Measurements from ENCODE around the gene GRM8.

GRM8 gene

DNA sequence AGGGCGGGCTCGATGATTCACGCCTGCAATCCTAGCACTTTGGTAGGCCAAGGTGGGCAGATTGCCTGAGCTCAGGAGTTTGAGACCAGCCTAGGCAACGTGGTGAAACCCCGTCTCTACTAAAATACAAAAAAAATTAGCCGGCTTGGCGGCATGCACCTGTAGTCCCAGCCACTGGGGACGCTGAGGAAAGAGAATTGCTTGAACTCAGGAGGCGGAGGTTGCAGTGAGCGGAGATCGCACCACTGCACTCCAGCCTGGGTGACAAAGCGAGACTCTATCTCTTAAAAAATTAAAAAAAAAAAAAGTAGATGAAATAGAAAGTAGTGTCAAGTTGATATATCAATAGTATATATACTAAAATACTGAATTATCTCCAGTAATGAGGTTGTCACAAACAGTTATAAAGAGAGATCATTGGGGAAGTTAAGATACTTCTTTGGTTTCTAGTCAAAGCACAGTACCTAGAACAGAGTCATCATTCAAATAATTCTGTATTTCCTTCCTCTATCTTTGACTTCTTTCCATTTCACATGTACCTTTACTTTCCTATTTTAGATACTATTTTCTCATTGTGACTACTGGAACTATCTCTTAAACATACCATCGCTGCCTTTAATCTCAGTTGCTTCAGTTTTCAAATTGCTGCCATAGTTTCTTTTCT lies 491.7 kb downstream of the GRM8 start:
- TF ChIP-seq, protein P1, sequence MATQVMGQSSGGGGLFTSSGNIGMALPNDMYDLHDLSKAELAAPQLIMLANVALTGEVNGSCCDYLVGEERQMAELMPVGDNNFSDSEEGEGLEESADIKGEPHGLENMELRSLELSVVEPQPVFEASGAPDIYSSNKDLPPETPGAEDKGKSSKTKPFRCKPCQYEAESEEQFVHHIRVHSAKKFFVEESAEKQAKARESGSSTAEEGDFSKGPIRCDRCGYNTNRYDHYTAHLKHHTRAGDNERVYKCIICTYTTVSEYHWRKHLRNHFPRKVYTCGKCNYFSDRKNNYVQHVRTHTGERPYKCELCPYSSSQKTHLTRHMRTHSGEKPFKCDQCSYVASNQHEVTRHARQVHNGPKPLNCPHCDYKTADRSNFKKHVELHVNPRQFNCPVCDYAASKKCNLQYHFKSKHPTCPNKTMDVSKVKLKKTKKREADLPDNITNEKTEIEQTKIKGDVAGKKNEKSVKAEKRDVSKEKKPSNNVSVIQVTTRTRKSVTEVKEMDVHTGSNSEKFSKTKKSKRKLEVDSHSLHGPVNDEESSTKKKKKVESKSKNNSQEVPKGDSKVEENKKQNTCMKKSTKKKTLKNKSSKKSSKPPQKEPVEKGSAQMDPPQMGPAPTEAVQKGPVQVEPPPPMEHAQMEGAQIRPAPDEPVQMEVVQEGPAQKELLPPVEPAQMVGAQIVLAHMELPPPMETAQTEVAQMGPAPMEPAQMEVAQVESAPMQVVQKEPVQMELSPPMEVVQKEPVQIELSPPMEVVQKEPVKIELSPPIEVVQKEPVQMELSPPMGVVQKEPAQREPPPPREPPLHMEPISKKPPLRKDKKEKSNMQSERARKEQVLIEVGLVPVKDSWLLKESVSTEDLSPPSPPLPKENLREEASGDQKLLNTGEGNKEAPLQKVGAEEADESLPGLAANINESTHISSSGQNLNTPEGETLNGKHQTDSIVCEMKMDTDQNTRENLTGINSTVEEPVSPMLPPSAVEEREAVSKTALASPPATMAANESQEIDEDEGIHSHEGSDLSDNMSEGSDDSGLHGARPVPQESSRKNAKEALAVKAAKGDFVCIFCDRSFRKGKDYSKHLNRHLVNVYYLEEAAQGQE (IDR thresholded peaks at IDR 0.05; ENCODE audit: insufficient read depth in 1 of 2, low read depth in 2 of 2, low read length in 2 of 2), result no peak
- TF ChIP-seq TAF1 (IDR thresholded peaks at IDR 0.05; ENCODE audit: borderline replicate concordance, insufficient read depth, low read length) (no peak), POLR2AphosphoS5 (IDR thresholded peaks at IDR 0.05; ENCODE audit: low read depth, low read length) (no peak), FOXP2 (optimal IDR thresholded peaks at IDR 0.05; ENCODE audit: borderline replicate concordance, extremely low read depth, extremely low read length, insufficient read depth) (no peak), SIN3A (IDR thresholded peaks at IDR 0.05; ENCODE audit: borderline replicate concordance, insufficient read depth, low read length) (no peak)

GRCh38 chr7:126755381-126755780 lies 497.4 kb downstream of the GRM8 start:
- no peak for TF ChIP-seq FOXP2 (optimal IDR thresholded peaks at IDR 0.05; ENCODE audit: borderline replicate concordance, extremely low read depth, extremely low read length, insufficient read depth)
- no peak for TF ChIP-seq SIN3A (IDR thresholded peaks at IDR 0.05; ENCODE audit: borderline replicate concordance, insufficient read depth, low read length)
- TF ChIP-seq TAF1 (IDR thresholded peaks at IDR 0.05; ENCODE audit: borderline replicate concordance, insufficient read depth, low read length), result no peak

DNA sequence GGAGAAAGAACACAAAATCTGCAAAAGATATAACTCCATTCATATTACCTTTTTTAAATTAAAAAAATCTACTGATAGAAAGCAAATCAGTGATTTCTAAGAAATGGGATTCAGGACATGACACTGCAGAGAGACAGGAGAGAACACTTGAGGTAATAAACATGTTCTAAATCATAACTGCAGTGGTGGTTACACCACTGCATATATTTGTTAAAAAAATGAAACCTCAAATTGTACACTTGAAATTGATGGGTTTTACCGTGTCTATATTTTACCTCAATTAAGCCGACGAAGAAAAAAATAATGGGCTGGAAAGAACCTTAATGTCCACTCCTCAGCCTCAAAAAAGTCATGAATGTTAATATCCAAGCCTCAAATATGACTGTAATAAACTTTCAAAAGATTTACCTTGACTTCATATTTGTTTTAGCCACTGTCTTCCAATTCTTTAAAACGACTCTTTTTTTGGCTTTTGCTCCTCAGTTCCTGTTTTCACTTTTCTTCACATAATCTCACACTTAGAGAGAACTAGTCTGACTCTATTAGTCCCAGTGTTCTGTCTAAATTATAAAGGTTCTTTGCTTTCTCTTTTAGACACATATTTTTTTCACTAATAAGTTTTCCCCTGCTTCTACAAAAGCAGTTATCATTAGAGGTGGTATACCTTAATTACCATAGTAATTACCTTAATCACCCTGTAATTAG lies 502.4 kb downstream of the GRM8 start:
- TF ChIP-seq, protein P1 (IDR thresholded peaks at IDR 0.05; ENCODE audit: insufficient read depth in 1 of 2, low read depth in 2 of 2, low read length in 2 of 2), result no peak

- TF ChIP-seq FOXP2 (optimal IDR thresholded peaks at IDR 0.05; ENCODE audit: borderline replicate concordance, extremely low read depth, extremely low read length, insufficient read depth) (no peak), SIN3A (IDR thresholded peaks at IDR 0.05; ENCODE audit: borderline replicate concordance, insufficient read depth, low read length) (no peak), POLR2AphosphoS5 (IDR thresholded peaks at IDR 0.05; ENCODE audit: low read depth, low read length) (no peak), TAF1 (IDR thresholded peaks at IDR 0.05; ENCODE audit: borderline replicate concordance, insufficient read depth, low read length) (no peak)
- TF ChIP-seq, protein P1 (IDR thresholded peaks at IDR 0.05; ENCODE audit: insufficient read depth in 1 of 2, low read depth in 2 of 2, low read length in 2 of 2), result no peak
Measured at GRCh38 chr7:126728967-126729366, 523.8 kb downstream of the GRM8 start.

DNA sequence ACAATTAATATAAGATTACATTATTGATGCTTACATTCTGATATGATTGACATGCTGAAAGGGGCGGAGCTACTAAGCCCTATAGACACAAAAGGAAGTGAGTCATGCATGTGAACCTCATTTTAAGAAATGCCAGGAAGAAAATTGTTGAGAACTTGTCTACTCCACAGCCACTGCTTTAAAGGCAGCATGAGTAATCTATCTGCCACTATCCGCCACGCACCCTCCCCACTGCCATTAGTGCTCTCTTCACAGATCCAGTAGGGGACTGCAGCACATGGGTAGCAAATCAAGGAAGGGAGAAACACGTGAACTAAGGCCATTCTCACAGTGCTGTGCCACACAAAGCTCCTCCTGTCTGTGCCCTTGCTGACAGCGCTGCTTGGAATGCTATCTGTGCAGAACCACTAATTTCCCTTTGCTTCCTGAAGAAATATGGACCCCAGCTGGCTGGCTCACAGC lies 524.8 kb downstream of the GRM8 start:
- no peak for TF ChIP-seq TAF1 (IDR thresholded peaks at IDR 0.05; ENCODE audit: borderline replicate concordance, insufficient read depth, low read length)
- TF ChIP-seq FOXP2 (optimal IDR thresholded peaks at IDR 0.05; ENCODE audit: borderline replicate concordance, extremely low read depth, extremely low read length, insufficient read depth), result no peak
- TF ChIP-seq POLR2AphosphoS5 (IDR thresholded peaks at IDR 0.05; ENCODE audit: low read depth, low read length), result no peak
- TF ChIP-seq, protein P1 (IDR thresholded peaks at IDR 0.05; ENCODE audit: insufficient read depth in 1 of 2, low read depth in 2 of 2, low read length in 2 of 2), result no peak
- TF ChIP-seq SIN3A (IDR thresholded peaks at IDR 0.05; ENCODE audit: borderline replicate concordance, insufficient read depth, low read length), result no peak

All from PFSK-1 (cell line).